G401.6 (cell line): ENCODE results near the gene INPP5A.
"Not testable (repeated sequence)": the region's sequence is repeated elsewhere in the genome, so short reads cannot be mapped to it uniquely, and the experiment has no call there.

Source experiments
- FAIRE-seq: peaks from 2 replicates; lab custom pipeline; 2012; peaks lifted over from hg19 to GRCh38; lab: Jason Lieb, UNC

INPP5A gene

GRCh38 chr10:132808383-132809231, 271.0 kb downstream of the INPP5A start:
- FAIRE-seq = no peak

GRCh38 chr10:132809232-132810140, 271.9 kb downstream of the INPP5A start:
- FAIRE-seq = no peak

DNA sequence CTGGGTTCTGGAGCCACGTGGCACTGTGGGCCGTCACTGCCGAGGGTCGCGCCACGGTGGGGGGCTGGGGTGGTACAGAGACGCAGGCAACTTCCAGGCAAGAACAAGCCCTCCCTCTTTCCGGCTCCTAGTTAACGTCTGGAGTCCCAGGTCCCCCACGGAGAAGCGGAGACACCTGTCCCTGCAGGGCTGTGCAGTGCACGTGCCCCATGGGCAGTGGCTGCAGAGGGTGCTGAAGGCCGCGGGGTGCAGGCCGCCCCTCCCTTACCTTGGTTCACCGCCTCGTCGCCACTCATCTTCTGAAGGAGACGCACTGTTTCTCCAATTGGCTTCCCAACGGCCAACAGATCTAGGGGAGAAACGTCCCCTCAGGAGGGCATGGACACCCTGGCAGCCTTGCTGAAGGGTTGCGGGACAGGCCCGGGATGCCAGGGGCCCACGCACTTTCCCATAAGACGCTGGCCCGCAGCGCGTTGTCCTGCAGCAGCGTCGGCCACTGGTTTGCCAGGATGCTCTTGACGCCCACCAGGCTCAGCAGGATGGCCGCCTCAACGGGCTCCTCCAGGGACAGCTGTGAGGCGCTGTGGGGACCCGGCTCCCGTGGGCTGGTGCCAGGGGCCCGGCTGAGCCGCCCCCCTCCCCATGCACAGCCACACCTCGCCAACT, 272.7 kb downstream of the INPP5A start:
- no peak for FAIRE-seq

GRCh38 chr10:132810807-132811700, 273.5 kb downstream of the INPP5A start:
- no peak for FAIRE-seq

GRCh38 chr10:132811891-132812481, 274.4 kb downstream of the INPP5A start:
- FAIRE-seq = no peak

DNA sequence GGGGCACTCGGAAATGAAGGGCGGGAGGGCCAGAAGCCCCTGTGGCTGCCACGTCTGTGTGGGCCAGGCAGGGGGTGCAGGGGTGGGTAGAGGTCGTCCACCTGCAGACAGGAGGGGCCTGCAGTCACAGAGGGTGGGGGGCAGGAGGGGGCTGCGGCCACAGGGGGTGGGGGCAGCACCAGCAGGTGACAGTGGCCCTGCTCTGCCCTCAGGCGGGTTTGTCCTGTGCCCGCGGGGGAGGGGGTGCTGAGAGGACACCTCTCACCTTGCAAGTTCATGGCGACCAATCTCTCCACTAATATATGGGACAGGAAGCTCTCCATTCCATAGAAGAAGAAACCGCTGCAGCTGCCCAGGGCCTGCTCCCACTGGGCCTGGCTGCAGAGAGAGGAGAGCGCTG, 274.9 kb downstream of the INPP5A start:
- FAIRE-seq = no peak

DNA sequence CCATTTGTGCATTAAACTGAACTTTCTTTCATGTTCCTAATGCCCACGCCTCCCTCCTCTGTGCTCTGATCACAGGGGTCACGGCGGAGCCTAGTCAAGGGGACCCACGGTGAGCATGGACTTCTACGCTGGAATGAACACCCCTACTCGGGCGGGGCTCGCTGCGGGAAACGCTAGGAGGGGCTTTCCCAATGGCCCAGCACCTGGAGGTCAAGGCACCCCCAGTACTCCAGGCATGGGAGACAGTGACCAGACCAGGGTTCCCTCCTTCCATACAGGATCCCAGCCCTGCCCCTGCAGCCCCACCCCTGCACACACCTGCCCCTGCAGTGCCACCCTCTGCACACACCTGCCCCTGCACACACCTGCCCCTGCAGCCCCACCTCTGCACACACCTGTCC, 275.4 kb downstream of the INPP5A start:
- no peak for FAIRE-seq

GRCh38 chr10:132813560-132814468, 276.2 kb downstream of the INPP5A start:
- no peak for FAIRE-seq

DNA sequence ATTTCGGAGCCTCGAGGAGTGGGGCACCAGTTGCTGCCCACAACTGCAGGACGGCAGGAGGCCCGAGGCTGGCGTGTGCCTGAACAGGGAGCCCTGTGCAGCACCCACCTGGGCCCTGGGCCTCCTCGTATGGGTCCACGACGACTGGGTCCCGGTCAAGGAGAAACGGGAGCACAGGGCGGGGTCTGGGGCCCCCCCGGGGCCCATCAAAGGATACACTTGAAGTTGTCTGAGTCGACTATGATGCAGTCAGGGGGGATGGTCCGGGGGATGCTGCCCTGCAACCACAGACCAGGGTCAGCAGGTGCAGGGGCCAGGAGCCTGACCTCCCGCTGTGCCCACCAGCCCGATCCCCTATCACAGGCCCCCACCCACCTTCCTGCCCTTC, 276.9 kb downstream of the INPP5A start:
- no peak for FAIRE-seq

GRCh38 chr10:132815168-132815857, 277.7 kb downstream of the INPP5A start:
- FAIRE-seq = no peak

DNA sequence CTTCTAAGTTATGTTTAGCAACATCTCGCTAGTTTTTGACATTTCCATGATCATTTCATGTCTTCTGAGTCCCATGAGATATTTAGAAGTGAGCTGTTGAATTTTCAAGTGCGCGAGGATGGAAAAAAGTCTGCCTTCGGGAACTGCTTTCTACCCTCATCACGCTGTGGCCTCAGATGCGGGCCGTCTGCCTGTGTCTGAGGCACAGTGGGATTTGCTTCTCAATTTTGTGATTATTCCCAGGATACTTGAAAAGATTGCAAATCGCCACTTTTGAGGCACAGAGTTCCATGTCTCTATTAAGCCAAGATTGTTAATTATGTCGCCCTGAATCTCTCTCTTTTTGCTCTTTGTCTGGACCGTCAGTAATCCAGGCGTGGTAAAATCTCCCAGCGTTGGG, 279.1 kb downstream of the INPP5A start:
- FAIRE-seq = no peak

DNA sequence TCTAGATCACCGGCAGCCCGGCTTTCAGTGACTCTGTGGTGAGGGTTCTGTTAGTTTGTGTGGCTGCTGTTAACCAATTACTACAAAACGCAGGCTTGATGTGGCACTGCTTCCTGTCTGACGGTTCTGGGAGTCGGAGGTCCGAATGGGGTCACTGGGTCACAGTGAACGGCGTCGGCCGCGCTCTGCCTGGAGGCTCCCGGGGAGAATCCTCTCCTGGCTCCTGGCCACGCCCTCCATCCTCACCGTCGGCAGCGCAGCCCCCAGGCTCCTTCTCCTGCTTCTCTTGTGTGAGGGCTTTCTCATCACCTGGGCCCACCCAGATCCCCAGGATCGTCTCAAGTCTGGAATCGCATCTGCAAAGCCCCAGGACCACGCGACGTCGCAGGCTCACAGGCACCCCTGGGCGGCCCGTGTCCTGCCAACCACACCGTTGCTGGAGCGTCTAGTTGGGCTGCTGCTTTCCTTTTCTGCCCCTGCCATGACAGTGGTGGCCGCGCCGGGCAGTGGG, 280.2 kb downstream of the INPP5A start:
- no peak for FAIRE-seq

GRCh38 chr10:132820056-132820455, 282.5 kb downstream of the INPP5A start:
- no peak for FAIRE-seq

DNA sequence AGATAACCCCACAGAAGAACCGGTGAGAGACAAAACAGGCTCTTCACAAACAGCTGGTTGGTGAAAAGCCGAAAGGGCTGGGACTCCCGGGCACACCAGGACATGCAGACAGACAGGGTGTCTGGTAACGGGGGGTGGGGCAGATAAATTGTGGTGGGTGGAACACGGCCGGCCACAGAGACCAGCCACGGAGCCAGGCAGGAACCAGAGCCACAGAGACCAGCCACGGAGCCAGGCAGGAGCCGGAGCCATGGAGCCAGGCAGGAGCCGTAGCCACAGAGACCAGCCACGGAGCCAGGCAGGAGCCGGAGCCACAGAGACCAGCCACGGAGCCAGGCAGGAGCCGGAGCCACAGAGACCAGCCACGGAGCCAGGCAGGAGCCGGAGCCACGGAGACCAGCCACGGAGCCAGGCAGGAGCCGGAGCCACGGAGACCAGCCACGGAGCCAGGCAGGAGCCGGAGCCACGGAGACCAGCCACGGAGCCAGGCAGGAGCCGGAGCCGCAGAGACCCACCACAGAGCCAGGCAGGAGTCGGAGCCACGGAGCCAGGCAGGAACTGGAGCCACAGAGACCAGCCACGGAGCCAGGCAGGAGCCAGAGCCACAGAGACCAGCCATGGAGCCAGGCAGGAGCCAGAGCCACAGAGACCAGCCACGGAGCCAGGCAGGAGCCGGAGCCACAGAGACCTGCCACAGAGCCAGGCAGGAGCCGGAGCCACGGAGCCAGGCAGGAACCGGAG, 288.4 kb downstream of the INPP5A start:
- not testable (repeated sequence) for FAIRE-seq

- no peak for FAIRE-seq
Observed at GRCh38 chr10:132826524-132827422, 289.2 kb downstream of the INPP5A start.

GRCh38 chr10:132827423-132827789, 289.8 kb downstream of the INPP5A start:
- FAIRE-seq = no peak

DNA sequence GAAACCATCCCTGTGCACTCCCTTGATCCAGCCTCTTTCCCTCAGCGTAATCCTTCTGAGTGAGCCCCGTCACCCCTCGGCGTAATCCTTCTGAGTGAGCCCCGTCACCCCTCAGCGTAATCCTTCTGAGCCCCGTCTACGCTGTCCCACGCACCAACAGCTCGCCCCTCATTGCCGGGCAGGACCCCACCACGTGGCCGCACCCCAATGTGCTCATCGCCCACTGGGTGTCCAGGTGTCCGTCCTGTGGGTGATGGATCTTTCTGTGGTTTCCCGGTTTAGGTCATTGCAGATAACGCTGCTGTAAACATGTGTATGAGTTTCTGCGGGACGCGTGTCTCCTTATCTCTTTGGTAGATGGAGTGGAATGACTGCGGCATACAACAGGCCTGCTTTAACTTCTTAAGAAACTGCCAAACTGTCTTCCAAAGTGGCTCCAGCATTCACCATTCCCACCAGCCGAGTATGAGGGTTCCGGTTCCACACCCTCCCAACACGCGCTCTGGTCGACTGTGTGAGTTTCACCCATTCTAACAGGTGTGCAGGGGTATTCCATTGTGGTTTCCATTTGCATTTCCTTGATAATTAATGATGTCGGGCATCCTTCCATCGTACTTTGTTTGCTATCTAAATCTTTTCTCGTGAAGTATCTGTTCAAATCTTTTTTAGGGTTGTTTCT, 290.4 kb downstream of the INPP5A start:
- FAIRE-seq = no peak
